Keratinocyte (primary cell): ENCODE data around the gene KSR2. TPM values are rescaled to one million over a fixed set of nuclear protein-coding genes. Genes with fewer than 3 reads are reported as not detected.
"Not testable (repeated sequence)": the region's sequence is repeated elsewhere in the genome, so short reads cannot be mapped to it uniquely, and the experiment has no call there.

ENCODE experiments used
- DNase-seq: peaks from one replicate; pipeline ENCODE4 v3.0.0-alpha.2; 2011; ENCODE audit warnings: low read depth, missing footprints, low spot score
- FAIRE-seq: peaks from 2 replicates; lab custom pipeline; 2011; peaks lifted over from hg19 to GRCh38; lab: Jason Lieb, UNC
- H2AFZ ChIP-seq: 2 replicates; pipeline ENCODE4 v1.6.0; 2012; ENCODE audit warnings: low read length, control low read depth, inconsistent platforms; ENCODE audit not compliant: control insufficient read depth
- H3K27ac ChIP-seq: 2 replicates; pipeline ENCODE4 v1.5.1; 2011; ENCODE audit warnings: low read length; ENCODE audit not compliant: control insufficient read depth, insufficient read depth
- H3K27me3 ChIP-seq: 3 replicates; pipeline ENCODE4 v1.6.0; 2011; ENCODE audit warnings: low read length; ENCODE audit not compliant: control insufficient read depth, insufficient read depth; ENCODE audit errors: extremely low read depth
- H3K36me3 ChIP-seq, 2 experiments: 2 replicates in 1 of 2; 3 replicates in 1 of 2; pipeline ENCODE4 v1.5.1; 2011; ENCODE audit warnings: low read length in 2 of 2, mild to moderate bottlenecking in 1 of 2; ENCODE audit not compliant: control insufficient read depth in 2 of 2, insufficient read depth in 2 of 2; ENCODE audit errors: extremely low read depth in 1 of 2
- H3K4me1 ChIP-seq: 3 replicates; pipeline ENCODE4 v1.5.1; 2011; ENCODE audit warnings: low read length; ENCODE audit not compliant: control insufficient read depth, insufficient read depth; ENCODE audit errors: extremely low read depth
- H3K4me2 ChIP-seq: 3 replicates; pipeline ENCODE4 v1.6.0; 2011; ENCODE audit warnings: low read depth, low read length; ENCODE audit not compliant: control insufficient read depth, insufficient read depth; ENCODE audit errors: extremely low read depth
- H3K4me3 ChIP-seq, 3 experiments: fragments of 200-600 bp in 1 of 3; sonication (generic) in 1 of 3; 2 replicates in 2 of 3; 3 replicates in 1 of 3; pipeline ENCODE4 v1.5.1; 2011 to 2016; ENCODE audit warnings: low read length in 3 of 3, mild to moderate bottlenecking in 3 of 3, control low read depth in 2 of 3, inconsistent platforms in 1 of 3, low read depth in 1 of 3, mixed read lengths in 1 of 3, mixed run types in 1 of 3, moderate library complexity in 1 of 3; ENCODE audit not compliant: control insufficient read depth in 2 of 3, insufficient read depth in 2 of 3; ENCODE audit errors: extremely low read depth in 1 of 3
- H3K79me2 ChIP-seq: 2 replicates; pipeline ENCODE4 v1.6.0; 2012; ENCODE audit warnings: low read length; ENCODE audit not compliant: control insufficient read depth, insufficient read depth
- H3K9ac ChIP-seq: 3 replicates; pipeline ENCODE4 v1.6.0; 2011; ENCODE audit warnings: low read length; ENCODE audit not compliant: control insufficient read depth, insufficient read depth; ENCODE audit errors: extremely low read depth
- H3K9me1 ChIP-seq: 3 replicates; pipeline ENCODE4 v1.6.0; 2011; ENCODE audit warnings: low read length; ENCODE audit not compliant: control insufficient read depth, insufficient read depth; ENCODE audit errors: extremely low read depth
- H3K9me3 ChIP-seq: 2 replicates; pipeline ENCODE4 v1.5.1; 2012; ENCODE audit warnings: low read depth, low read length; ENCODE audit not compliant: control insufficient read depth
- H4K20me1 ChIP-seq: 3 replicates; pipeline ENCODE4 v1.6.0; 2011; ENCODE audit warnings: low read length; ENCODE audit not compliant: control insufficient read depth, insufficient read depth; ENCODE audit errors: extremely low read depth
- CTCF ChIP-seq, 3 experiments: IDR thresholded peaks in 1 of 3; conservative IDR thresholded peaks in 1 of 3; optimal IDR thresholded peaks in 1 of 3; 2 replicates in 2 of 3; 3 replicates in 1 of 3; pipeline versions ENCODE3 to v1.5.1; 2011; ENCODE audit warnings: low read length in 3 of 3, mild to moderate bottlenecking in 3 of 3, moderate library complexity in 2 of 3, control low read depth in 1 of 3, inconsistent platforms in 1 of 3; ENCODE audit not compliant: insufficient read depth in 2 of 3; ENCODE audit errors: extremely low read depth in 1 of 3
- EZH2 ChIP-seq: IDR thresholded peaks from one replicate; pipeline ENCODE4 v1.6.1; 2012; ENCODE audit warnings: inconsistent platforms, mild to moderate bottlenecking, low read length, moderate library complexity
- dilution Hi-C: fragments of 300-500 bp; cut with MboI; formaldehyde crosslinking; loops from one replicate; pipeline ENCODE4 v1.7.0; 2020; ENCODE audit warnings: low sequenced_read_pairs; ENCODE audit not compliant: extremely low pct_ligation_motif_present
- polyA plus RNA-seq, 5 experiments: library from polyadenylated mRNA; depleted of rRNA in 3 of 5; stranded (reverse) in 3 of 5; stranded (forward) in 1 of 5; unstranded in 1 of 5; fragments of >200 nt; gene quantifications; 1 replicate in 1 of 5; 2 replicates in 3 of 5; 3 replicates in 1 of 5; pipeline versions ENCODE4 v1.2.1 to v1.2.3, GENCODE V29; 2011 to 2012; ENCODE audit warnings: missing spikeins in 2 of 5, low read depth in 1 of 5, low replicate concordance in 1 of 5

KSR2 gene
- polyA plus RNA-seq, 1 donor (not counting 4 experiments of a cell fraction or from before 2014, with no cell fraction given): 0.01 TPM

- H3K79me2 ChIP-seq: no peaks in the 10 kb centered on the region
- H3K27ac ChIP-seq: no peak overlapping the region
- H2AFZ ChIP-seq: no peak overlapping the region
- no peaks in the 10 kb centered on the region for H3K27me3 ChIP-seq
- peaks cover under 1% of the 10 kb centered on the region for H3K4me1 ChIP-seq
- no peak for FAIRE-seq
- DNase-seq: no peak
- no peaks in the 10 kb centered on the region for H3K36me3 ChIP-seq
- no peak for TF ChIP-seq EZH2
- TF ChIP-seq CTCF (optimal IDR thresholded peaks at IDR 0.05 in 1 of 3, IDR thresholded peaks at IDR 0.05 in 1 of 3, conservative IDR thresholded peaks at IDR 0.05 in 1 of 3; ENCODE audit: extremely low read depth in 1 of 3, insufficient read depth in 2 of 3, low read length in 3 of 3): no peak
- no peak overlapping the region for H3K4me2 ChIP-seq
- no peaks in the 10 kb centered on the region for H4K20me1 ChIP-seq
- H3K4me3 ChIP-seq: no peak overlapping the region
- H3K9me3 ChIP-seq: no peaks in the 10 kb centered on the region
- H3K9ac ChIP-seq: no peak overlapping the region
- no peaks in the 10 kb centered on the region for H3K9me1 ChIP-seq
- dilution Hi-C loops: no loop called here
Observed at GRCh38 chr12:118010903-118011302, 42.1 kb upstream of the KSR2 start.

- DNase-seq, H3K4me1 ChIP-seq, H3K4me2 ChIP-seq, H3K4me3 ChIP-seq, H3K9ac ChIP-seq, FAIRE-seq, H3K36me3 ChIP-seq, H3K27me3 ChIP-seq, dilution Hi-C loops, H3K79me2 ChIP-seq, H3K27ac ChIP-seq, H3K9me1 ChIP-seq, H4K20me1 ChIP-seq, H2AFZ ChIP-seq, H3K9me3 ChIP-seq: not testable (repeated sequence)
Observed at GRCh38 chr12:117999806-118000205, 31.0 kb upstream of the KSR2 start.

- H3K27me3 ChIP-seq: no peaks in the 10 kb centered on the region
- H3K4me3 ChIP-seq: no peak overlapping the region
- no peaks in the 10 kb centered on the region for H3K36me3 ChIP-seq
- no peak for FAIRE-seq
- H3K9me1 ChIP-seq: no peaks in the 10 kb centered on the region
- no peak overlapping the region for H3K27ac ChIP-seq
- no peaks in the 10 kb centered on the region for H4K20me1 ChIP-seq
- DNase-seq: no peak
- TF ChIP-seq CTCF (optimal IDR thresholded peaks at IDR 0.05 in 1 of 3, IDR thresholded peaks at IDR 0.05 in 1 of 3, conservative IDR thresholded peaks at IDR 0.05 in 1 of 3; ENCODE audit: extremely low read depth in 1 of 3, insufficient read depth in 2 of 3, low read length in 3 of 3): no peak
- no peak for TF ChIP-seq EZH2
- H3K79me2 ChIP-seq: no peaks in the 10 kb centered on the region
- no peak overlapping the region for H3K9ac ChIP-seq
- no peaks in the 10 kb centered on the region for H3K9me3 ChIP-seq
- H3K4me1 ChIP-seq: no peaks in the 10 kb centered on the region
- dilution Hi-C loops: no loop called here
- H2AFZ ChIP-seq: no peak overlapping the region
- no peak overlapping the region for H3K4me2 ChIP-seq
Observed at GRCh38 chr12:117998719-117999118, 29.9 kb upstream of the KSR2 start.
